Cerebellar nuclear complex (tissue), 1 donor: ENCODE data around the gene CD2.

Experiments used
- DNase-seq, 2 experiments: peaks; one replicate each; lab custom pipeline; 2025; lab: John Stamatoyannopoulos, UW

Gene CD2

GRCh38 chr1:116760996-116761665, 6.9 kb downstream of the CD2 start:
- no peak for DNase-seq

- DNase-seq = no peak
Observed at GRCh38 chr1:116762281-116762680, 8.1 kb downstream of the CD2 start.

- no peak for DNase-seq
Observed at GRCh38 chr1:116762781-116763115, 8.5 kb downstream of the CD2 start.

- no peak for DNase-seq
Observed at GRCh38 chr1:116763116-116763786, 9.0 kb downstream of the CD2 start.

GRCh38 chr1:116763787-116764465, 9.7 kb downstream of the CD2 start:
- DNase-seq = no peak

- DNase-seq = no peak
Observed at GRCh38 chr1:116764466-116764898, 10.3 kb downstream of the CD2 start.

- DNase-seq = no peak
Observed at GRCh38 chr1:116764906-116765862, 11.0 kb downstream of the CD2 start.

GRCh38 chr1:116765962-116766361, 11.7 kb downstream of the CD2 start:
- no peak for DNase-seq

- DNase-seq = no peak
Observed at GRCh38 chr1:116766616-116767469, 12.6 kb downstream of the CD2 start.

GRCh38 chr1:116767782-116768382, 13.7 kb downstream of the CD2 start:
- DNase-seq = no peak

GRCh38 chr1:116768416-116769103, 14.3 kb downstream of the CD2 start:
- DNase-seq = no peak

GRCh38 chr1:116769104-116769452, 14.8 kb downstream of the CD2 start:
- DNase-seq = no peak

- no peak for DNase-seq
Observed at GRCh38 chr1:116769561-116769977, 15.3 kb downstream of the CD2 start.

GRCh38 chr1:116769994-116770393, 15.8 kb downstream of the CD2 start:
- no peak for DNase-seq

- no peak for DNase-seq
Observed at GRCh38 chr1:116770625-116771024, 16.4 kb downstream of the CD2 start.

- no peak for DNase-seq
Observed at GRCh38 chr1:116771997-116772647, 17.9 kb downstream of the CD2 start.

GRCh38 chr1:116772648-116773045, 18.4 kb downstream of the CD2 start:
- DNase-seq = no peak

GRCh38 chr1:116775116-116775752, 21.0 kb downstream of the CD2 start:
- DNase-seq = no peak
